CD4-positive, alpha-beta T cell treated with Interleukin-10 for 1 hour (primary cell): ENCODE data around the gene LMTK3.

Experiments used
- DNase-seq: peaks from one replicate; pipeline ENCODE4 v3.0.0-alpha.2; 2020

Gene LMTK3

DNA sequence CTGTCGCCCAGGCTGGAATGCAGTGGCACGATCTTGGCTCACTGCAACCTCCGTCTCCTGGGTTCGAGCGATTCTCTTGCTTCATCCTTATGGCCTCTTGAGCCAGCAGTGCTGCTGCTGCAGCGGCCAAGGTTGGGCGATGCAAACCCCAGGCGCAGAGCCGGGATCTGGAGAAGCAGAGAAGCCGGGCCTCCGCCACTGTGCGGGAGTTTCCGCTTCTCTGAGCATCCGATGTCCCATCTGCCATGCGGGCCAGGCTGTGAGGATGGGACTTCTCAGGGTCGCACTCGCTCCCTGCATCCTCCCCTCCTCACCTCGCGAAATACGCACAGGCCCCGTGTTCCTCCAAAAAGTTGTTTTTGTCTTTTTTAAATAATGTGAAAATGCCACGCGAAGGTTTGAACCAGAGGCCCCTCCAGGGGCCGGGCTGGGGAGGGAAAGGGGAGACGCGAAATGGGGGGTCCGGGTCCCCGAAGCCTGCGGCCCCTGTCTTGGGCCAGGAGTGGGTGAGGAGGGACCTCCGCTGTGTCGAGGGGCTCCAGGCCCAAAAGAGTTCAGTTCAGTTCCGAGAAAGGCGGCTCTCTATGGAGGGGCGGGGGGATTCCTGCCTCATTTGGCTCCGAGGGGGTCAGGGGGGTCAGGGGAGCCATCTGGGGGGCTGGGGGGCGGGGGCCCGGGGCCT is 26.6 kb downstream of the LMTK3 start:
- no peak for DNase-seq

DNA sequence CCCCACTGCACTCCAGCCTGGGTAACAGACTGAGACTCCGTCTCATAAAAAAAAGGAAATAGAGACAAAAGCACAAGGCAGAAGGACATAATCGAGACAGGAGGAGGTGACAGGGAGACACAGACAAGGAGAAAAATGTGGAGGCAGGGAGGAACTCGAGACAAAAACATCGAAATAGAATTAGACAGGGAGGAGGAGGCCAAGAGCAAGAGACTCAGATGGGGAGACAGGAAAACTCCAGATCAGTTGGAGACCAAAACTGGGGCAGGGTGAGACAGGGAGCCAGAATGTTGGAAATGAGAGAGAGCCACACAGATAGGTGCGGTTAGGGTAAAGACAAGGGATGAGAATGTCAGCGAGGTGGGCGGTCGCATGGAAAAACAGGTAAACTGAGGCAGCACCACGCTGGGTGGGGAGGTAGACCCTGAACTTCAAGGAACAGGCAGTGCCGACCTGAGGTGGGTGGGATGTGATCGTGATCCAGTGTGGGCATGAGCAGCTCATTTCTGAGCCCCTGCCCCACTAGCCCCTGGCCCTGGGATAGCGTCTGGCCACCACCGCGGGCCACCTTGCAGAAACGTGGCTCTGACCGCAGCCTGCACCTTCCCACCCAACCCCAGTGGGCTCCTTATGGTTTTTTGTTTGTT is 27.3 kb downstream of the LMTK3 start:
- DNase-seq = no peak

DNA sequence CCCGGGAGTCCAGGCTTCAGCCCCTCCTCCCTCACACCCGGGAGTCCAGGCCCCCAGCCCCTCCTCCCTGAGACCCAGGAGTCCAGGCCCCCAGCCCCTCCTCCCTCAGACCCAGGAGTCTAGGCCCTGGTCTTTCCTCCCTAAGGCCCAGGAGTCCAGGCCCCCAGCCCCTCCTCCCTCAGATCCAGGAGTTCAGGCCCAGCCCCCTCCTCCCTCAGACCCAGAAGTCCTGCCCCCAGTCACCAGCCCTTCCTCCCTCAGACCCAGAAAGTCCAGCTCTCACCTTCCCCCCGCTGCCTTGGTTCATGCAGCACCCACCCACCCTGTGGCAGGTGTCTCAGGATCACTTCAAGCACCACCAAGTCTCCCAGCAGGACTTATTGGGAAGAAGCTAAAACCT is 28.3 kb downstream of the LMTK3 start:
- DNase-seq = no peak

DNA sequence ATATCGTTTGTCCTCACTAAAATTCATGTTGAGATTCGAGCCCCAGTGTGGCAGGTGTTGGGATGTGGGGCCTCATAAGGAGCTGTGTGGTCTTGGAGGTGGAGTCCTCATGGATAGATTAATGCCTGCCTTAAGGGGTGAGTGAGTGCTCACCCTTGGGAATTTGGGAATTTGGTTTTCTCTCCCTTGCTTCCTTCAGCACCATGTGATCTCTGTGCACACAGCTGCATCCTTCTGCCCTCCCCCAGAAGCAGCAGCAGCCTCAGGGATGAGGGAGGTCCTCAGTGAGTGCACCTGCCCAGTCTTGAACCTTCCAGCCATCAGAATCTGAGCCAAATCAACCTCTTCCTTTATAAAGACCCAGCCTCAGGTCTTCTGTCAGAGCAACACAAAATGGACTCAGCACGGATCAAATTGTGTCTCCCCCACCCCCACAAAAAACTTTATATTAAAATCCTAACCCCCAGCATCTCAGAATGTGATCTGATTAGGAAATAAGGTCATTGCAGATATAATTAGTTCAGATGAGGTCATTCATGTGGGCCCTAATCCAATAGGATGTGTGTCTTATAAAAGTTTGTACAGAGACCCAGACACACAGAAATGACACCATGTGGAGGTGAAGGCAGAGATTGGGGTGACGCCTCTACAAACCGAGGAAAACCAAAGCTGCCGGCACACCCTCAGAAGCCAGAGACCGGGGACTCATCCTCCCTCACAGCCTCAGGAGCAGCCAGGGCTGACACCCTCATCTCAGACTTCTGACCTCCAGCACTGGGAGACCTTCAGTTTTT is 29.6 kb downstream of the LMTK3 start:
- DNase-seq = no peak

DNA sequence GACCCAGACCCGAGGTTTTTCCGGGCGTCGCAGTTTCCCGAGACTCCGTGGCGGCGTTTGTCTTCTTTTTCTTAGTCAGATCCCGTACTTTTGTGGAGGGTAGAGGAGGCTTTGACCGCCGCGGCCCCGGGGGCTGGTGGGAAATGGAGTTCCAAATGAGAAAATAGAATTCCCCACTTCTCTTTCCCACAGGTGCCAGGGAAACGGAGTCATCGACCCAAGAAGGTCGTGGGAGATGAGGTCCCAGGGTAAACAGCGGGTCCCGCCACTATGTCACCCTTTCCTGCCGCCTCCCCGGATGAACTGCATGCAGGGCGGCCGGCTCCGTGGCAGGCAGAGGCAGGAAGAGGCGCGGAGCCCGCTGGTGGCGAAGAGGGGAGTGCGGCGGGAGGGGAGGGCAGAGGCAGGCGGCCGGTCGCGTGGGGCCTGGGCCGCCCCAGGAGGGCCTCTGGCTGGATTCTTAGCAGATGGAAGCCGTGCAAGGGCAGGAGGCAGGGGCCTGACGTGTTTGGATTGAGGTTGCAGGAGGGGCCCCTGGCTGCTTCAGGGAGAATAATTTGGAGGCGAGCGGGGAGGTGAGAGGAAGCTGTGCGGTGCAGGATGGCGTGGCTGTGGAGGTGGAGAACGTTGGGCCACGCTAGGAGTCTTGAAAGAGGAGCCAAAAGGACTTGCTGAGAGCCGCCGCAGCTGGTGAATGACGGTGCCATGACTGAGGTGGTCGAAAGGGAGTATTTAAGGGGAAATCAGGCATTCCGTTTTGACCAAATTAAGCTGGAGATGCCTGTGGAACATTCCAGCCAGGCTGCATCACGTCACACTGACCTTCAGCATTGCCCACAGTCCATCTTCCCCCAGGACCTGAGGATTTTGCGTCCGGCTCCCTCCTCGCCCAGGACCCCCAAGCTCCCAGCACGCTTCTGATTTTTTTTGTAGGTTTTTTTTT is 30.8 kb downstream of the LMTK3 start:
- peak; percentile 60 for DNase-seq

DNA sequence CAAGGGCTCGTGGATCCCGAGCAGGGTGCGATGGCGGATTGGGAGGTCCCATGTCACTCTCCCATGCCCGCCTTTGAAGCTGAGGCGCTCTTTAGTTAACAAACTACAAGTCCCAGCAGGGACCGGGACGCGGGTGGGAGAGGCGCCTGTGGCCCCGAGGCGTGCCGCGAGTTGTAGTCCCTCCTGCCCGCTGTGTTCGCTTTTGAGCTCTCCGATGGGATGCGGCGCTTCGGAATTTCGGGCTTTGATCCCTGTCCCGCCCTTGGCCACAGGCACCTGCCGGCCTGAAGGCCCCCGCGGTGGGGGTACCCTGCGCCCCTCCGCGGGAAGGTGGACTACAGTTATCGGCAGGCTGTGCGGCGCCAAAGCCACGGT is 31.5 kb downstream of the LMTK3 start:
- DNase-seq = peak; percentile 51

DNA sequence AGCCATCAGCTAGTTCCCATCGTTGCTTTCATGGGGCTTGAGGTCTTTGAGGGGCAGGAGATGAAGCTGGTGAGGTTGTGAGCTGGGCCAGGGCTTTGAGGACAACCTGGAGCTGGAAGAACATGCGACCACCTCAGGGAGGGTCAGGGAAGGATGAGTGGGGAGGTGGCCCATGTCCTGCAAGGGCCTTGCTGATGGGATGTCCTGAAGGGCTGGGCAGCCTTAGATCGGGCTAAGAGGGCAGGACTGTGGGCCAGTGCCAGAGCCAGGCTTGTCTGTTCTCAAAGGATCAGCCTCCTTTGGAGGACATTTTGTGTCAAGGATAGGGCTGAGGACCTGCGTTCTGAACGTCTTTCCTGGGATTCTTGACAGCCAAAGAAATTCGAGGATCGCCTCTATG is 31.9 kb downstream of the LMTK3 start:
- no peak for DNase-seq

DNA sequence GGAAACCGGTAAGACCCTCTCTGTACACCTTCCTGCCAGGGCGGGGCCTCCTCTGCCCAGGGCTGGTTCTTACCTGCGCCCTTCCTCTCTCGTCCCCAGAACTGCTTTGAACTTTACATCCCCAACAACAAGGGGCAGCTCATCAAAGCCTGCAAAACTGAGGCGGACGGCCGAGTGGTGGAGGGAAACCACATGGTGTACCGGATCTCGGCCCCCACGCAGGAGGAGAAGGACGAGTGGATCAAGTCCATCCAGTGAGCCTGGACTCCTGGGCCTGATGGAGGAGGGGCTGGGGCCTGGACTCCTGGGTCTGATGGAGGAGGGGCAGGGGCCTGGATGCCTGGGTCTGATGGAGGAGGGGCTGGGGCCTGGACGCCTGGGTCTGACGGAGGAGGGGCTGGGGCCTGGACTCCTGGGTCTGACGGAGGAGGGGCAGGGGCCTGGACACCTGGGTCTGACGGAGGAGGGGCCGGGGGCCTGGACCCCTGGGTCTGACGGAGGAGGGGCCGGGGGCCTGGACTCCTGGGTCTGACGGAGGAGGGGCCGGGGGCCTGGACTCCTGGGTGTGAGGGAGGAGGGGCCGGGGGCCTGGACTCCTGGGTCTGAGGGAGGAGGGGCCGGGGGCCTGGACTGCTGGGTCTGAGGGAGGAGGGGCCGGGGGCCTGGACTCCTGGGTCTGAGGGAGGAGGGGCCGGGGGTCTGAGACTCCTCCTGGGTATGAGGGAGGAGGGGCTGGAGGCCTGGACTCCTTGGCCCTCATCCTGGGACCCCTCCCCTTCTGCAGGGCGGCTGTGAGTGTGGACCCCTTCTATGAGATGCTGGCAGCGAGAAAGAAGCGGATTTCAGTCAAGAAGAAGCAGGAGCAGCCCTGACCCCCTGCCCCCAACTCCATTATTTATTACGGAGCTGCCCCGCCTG is 33.0 kb downstream of the LMTK3 start:
- no peak for DNase-seq

DNA sequence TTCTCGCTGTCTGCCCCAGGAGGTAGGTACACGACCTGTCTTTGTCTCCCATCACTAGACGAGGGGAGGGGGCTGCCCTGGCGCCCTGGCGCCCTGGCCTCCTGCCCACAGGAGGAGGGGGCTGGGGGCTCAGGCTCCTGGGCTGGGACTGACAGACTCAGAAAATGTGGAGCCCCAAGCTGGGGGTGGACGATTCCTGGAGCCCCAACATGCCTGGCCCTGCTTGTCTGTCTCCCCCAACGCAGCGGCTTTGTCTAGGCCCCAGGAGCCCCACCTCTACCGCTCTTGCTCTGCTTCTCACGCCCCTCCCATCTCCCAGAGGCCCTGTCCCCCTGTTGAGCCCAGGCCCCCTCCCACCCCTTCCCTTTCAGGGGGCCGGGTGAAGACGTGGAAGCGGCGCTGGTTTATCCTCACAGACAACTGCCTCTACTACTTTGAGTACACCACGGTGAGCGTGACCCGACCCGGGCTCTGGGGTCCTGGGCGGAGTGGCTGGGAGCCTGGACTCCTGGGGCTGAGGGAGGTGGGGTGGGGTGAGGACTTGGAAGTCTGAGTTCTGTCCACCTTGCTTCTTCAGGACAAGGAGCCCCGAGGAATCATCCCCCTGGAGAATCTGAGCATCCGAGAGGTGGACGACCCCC is 33.8 kb downstream of the LMTK3 start:
- no peak for DNase-seq

DNA sequence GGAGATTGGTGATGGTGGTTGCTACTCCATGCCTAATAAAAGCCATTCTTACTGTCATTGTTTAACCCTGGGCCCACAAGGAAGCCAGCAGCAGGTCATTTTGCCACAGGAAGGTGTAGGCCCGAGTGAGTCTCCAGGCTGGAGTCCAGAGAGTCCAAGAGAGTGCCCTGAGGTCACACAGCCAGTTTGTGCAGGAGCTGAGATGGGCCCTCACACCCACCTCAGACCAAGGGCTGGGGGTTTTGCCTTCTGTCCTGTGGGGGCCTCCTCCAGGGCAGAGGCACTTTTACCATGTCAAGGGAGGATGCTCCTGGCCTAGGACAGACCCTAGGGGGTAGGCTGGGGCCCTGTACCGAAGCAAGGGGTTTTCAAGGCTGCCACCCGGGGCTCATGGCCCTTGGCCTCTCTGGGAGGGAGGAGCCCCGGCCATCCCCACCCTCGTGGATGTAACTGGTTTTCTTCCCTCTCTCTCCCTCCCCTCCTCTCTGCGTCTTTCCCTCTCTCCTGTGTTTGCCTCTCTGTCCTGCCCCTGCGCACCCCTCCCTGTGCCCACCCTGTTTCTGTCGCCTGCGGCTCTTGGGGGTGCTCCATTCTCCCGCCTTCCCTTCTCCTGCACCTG is 34.5 kb downstream of the LMTK3 start:
- DNase-seq = no peak

DNA sequence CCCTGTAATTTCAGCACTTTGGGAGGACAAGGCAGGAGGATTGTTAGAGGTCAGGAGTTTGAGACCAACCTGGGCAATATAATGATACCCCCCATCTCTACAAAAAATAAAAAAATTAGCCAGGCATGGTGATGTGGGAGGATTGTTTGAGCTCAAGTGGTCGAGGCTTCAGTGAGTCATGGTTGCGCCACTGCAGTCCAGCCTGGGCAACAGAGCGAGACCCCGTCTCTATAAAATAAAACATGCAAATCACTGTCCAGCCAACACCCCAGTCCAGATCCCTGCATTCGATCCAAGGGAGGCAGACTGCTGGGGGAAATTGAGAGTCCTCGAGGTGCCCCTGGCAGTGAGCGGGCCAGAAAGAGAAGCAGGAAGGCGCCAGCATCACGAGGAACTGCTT is 35.5 kb downstream of the LMTK3 start:
- no peak for DNase-seq

DNA sequence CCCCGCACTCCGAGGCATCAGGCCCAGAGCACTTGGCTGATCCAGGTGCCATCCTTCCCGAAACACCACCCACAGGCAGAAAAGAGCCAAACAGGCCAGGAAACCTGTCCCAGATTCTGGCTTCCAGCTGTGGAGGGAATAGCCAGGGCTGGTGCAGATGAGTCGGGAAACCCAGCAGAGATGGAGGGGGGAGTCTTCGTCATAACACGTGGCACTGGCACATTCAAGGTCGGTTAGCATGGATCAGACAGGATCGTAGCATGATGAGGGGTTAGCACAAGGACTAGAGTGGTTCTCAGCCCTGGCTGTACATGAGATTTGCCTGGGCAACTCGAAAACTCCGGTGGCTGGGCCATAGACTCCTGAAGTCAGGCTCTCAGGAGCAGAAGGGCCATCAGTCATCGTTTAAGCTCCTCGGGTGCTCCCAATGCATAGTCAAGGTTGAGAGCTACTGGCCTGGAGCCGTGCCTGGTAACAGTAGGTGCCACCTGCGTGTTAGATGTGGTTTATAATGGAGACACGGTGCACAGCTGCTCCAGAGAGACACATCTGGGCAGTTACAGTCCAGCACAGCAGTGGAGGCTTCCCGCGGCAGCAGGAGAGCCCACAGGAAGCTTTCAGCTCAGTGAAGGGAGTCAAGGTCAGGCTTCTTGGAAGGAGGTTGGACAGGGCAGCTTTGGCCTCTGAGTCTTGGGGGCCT is 36.1 kb downstream of the LMTK3 start:
- DNase-seq = no peak

DNA sequence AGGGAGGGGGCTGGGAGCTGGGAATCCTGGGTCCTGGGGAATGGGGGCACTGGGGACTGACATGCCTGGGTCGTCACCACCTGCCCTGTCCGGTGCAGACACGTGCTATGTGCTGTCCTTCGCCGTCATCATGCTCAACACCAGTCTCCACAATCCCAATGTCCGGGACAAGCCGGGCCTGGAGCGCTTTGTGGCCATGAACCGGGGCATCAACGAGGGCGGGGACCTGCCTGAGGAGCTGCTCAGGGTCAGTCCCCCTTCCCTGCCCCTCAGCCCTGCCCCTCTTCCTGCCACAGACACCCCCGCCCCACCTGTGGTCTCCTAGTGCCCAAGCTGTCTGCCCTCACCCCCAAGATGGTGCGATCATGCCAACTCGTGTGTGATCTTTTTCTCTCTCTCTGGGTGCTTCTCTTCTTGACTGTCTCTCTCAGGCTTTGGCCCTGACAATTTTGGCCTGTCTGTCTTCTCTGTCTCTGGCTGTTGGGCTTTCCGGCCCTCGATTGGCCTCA is 37.5 kb downstream of the LMTK3 start:
- DNase-seq = no peak

DNA sequence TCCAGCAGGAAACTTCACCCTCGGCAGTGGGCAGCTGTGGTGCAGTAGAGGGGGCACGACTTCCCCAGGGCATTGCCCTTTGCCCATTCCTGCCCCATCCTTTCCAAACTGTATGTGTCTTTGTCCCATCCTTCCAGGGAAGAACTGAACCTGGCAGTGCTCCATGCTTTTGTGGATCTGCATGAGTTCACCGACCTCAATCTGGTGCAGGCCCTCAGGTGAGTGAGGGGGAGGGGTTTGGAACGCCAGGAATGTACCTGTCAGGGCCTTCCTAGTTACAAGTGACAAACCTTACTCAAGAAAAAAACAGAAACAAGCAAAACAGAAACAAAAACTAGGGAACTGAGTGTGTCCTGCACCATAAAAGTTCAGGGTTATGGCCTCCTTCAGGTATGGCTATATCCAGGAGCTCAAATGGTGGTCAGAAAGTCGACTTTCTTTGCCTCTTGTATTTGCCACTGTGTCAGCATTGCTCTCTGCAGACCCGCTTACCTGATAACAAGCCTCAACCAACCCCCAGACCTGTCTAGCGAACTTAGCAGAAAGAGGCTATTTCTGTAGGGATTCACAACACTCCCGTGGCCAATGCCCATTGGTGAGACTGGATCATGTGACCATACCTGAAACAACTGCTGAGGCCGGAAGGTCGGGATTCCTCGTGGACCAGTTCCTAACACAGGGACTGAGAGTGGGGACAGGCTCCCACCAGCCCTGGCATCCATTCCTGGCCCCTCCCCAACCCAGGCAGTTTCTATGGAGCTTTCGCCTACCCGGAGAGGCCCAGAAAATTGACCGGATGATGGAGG is 38.3 kb downstream of the LMTK3 start:
- DNase-seq = no peak

DNA sequence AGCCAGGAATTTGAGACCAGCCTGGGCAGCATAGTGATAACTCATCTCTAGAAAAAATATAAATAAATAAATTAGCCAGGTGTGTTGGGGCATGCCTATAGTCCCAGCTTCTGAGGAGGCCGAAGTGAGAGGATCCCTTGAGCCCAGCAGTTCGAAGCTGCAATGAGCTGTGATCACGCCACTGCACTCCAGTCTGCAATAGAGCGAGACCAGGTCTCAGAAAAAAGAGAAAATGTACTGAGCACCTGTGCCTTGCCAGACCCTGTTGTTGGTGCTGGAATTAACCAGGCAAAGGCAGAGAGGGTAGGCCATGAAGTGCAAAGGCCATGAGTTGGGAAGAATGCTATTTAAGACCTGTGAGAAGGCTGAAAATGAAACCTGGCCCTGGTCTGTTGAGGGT is 39.8 kb downstream of the LMTK3 start:
- DNase-seq = no peak

DNA sequence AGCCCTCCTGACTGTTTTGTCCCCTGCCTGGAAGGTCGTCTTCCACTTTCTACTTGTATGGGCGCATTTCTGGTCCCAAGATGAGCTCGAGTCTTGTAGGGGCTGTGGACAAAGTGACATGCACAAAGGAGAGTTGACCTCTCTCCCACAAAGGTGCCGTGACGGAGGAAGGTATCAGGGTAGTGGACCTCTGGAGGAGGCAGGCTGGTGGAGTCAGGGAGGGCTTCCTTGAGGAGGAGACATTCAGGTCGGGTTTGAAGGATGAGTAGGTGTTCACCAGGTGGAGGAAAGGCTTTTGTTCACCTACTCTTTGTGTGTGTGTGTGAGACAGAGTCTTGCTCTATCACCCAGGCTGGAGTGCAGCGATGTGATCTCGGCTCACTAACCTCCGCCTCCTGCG is 40.8 kb downstream of the LMTK3 start:
- no peak for DNase-seq

DNA sequence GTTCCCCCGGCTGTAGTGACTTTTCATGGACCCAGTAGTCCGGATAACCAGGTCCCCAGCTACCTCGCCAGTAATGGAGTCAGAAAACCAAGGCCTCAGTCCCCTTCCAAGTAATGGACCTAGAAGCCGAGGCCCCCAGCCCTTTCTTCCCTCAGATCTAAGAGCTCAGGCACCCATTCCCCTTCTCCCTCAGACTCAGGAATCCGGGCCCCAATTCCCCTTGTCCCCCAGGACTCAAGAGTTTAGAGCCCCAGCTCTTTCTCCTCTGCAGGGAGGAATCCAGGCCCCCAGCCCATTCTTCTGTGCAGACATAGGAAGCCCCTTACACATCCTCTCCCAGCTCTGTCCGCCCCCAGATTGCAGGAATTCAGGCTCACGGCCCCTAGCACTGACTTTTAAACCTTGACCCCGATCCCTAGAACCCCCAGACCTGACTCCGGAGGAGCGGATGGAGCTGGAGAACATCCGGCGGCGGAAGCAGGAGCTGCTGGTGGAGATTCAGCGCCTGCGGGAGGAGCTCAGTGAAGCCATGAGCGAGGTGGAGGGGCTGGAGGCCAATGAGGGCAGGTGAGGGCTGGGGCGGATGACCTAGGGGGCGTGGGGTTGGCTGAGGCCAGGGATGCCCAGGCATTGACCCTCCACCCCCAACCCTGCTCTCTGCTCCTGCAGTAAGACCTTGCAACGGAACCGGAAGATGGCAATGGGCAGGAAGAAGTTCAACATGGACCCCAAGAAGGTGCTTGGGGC is 41.5 kb downstream of the LMTK3 start:
- DNase-seq = no peak

DNA sequence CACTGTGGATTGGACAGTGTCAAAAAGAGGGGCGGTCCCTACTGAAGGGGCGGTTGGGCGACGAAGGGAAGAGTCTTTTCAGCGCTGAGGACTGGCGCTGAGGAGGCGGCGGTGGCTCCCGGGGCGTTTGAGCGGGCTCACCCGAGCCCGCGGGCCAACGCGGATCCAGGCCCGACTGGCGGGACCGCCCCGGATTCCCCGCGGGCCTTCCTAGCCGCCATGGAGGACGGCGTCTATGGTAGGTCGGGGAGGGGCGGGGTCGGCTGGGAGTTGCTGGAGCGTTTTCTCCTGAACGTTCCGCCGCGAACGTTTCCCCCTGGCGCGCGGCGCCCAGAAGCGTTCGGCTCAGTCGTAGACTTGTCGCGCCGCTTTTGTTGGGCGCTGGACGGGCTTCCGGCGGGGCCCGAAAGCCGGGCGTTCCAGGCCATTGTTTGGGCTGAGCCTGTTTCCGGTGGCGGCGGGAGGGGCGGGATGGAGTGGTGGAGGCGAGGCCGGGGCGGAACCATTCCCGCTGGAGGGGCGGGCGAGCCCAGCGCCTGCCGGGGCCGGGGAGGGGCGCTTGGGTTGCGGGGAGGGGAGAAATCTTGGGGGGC is 42.2 kb downstream of the LMTK3 start, which contains the start of gene CYTH2:
Gene CYTH2, plus strand, starts transcription at position 81 of the 593 bp plus-strand sequence. Its CDS starts 139 bp downstream, at position 220.
- DNase-seq = peak; percentile 78
